ENCODE data around the gene SCAF8.

GRCh38 chr6:154749341-154749740 lies 16.1 kb downstream of the SCAF8 start:
- TF ChIP-seq POLR2A (conservative IDR thresholded peaks at IDR 0.05): no peak
- no peak for TF ChIP-seq MLX (CRISPR knock-in tag; conservative IDR thresholded peaks at IDR 0.05)
- no peak for TF ChIP-seq AFF4 (CRISPR knock-in tag; IDR thresholded peaks at IDR 0.05)
- no peak for TF ChIP-seq REST (IDR thresholded peaks at IDR 0.05; ENCODE audit: borderline replicate concordance)
- TF ChIP-seq REST (CRISPR knock-in tag; IDR thresholded peaks at IDR 0.05; ENCODE audit: low read depth): no peak
- no peak for TF ChIP-seq JUN (IDR thresholded peaks at IDR 0.05; ENCODE audit: borderline replicate concordance, low read depth, low read length)
- TF ChIP-seq JUN (CRISPR knock-in tag; IDR thresholded peaks at IDR 0.05; ENCODE audit: borderline replicate concordance): no peak
- TF ChIP-seq ZBTB11 (CRISPR knock-in tag; IDR thresholded peaks at IDR 0.05): no peak
- no peak for TF ChIP-seq HMG20B (CRISPR knock-in tag; IDR thresholded peaks at IDR 0.05)
- no peak for TF ChIP-seq PCBP2 (IDR thresholded peaks at IDR 0.05; ENCODE audit: low read depth, low read length, poor library complexity, severe bottlenecking)
- no peak for TF ChIP-seq POLR2AphosphoS5 (IDR thresholded peaks at IDR 0.05; ENCODE audit: control insufficient read depth, insufficient read depth, low read depth, low read length)
- no peak for TF ChIP-seq ZNF830 (CRISPR knock-in tag; IDR thresholded peaks at IDR 0.05)
- no peak for TF ChIP-seq BHLHE40 (IDR thresholded peaks at IDR 0.05; ENCODE audit: low read length)
- no peak for TF ChIP-seq IRF2 (CRISPR knock-in tag; IDR thresholded peaks at IDR 0.05)

Measured in K562 (cell line).